Glomerular endothelial cell (primary cell): ENCODE results near the gene SHC1. TPM values are rescaled to one million over a fixed set of nuclear protein-coding genes. Genes with fewer than 3 reads are reported as not detected.

ENCODE experiments used
- DNase-seq: peaks from one replicate; pipeline ENCODE4 v3.0.0-alpha.2; 2011; ENCODE audit warnings: low read depth, low spot score; ENCODE audit errors: extremely low read depth
- total RNA-seq: library from RNA; depleted of rRNA; stranded (reverse); fragments of >200 nt; gene quantifications from 2 replicates; pipeline ENCODE4 v1.2.3, GENCODE V29; 2015

SHC1 gene
- total RNA-seq, 1 donor from 2014 or later: 313 TPM

GRCh38 chr1:154974808-154975408 lies 4.4 kb upstream of the SHC1 start:
- peak; percentile 92 for DNase-seq

- DNase-seq: peak; percentile 99
These were observed 3.7 kb upstream of the SHC1 start, which contains the start of gene CKS1B for GRCh38 chr1:154974102-154974807. Gene CKS1B, plus strand, starts transcription at chr1:154974681. Its CDS starts 65 bp downstream, at chr1:154974746.

- DNase-seq: peak; percentile 91
These were observed 3.0 kb upstream of the SHC1 start for GRCh38 chr1:154973344-154974101.

- peak; percentile 86 for DNase-seq
These were observed 2.2 kb upstream of the SHC1 start for GRCh38 chr1:154972517-154973343.

GRCh38 chr1:154972213-154972516 lies 1.6 kb upstream of the SHC1 start:
- no peak for DNase-seq

- no peak for DNase-seq
These were observed 923 bp upstream of the SHC1 start for GRCh38 chr1:154971341-154971998.

- DNase-seq: no peak
These were observed 591 bp downstream of the SHC1 start for GRCh38 chr1:154969860-154970452.

GRCh38 chr1:154969246-154969645 lies 1.3 kb downstream of the SHC1 start:
- DNase-seq: no peak

GRCh38 chr1:154968731-154969130 lies 1.8 kb downstream of the SHC1 start:
- no peak for DNase-seq

- DNase-seq: no peak
These were observed 3.1 kb downstream of the SHC1 start for GRCh38 chr1:154967331-154967950.

GRCh38 chr1:154966111-154966510 lies 4.4 kb downstream of the SHC1 start:
- no peak for DNase-seq

GRCh38 chr1:154964359-154964758 lies 6.2 kb downstream of the SHC1 start:
- no peak for DNase-seq

GRCh38 chr1:154963643-154964042 lies 6.9 kb downstream of the SHC1 start:
- DNase-seq: no peak

GRCh38 chr1:154962795-154963330 lies 7.7 kb downstream of the SHC1 start:
- no peak for DNase-seq

GRCh38 chr1:154962156-154962749 lies 8.3 kb downstream of the SHC1 start:
- DNase-seq: no peak

- no peak for DNase-seq
These were observed 9.1 kb downstream of the SHC1 start, which contains the start of gene PYGO2 for GRCh38 chr1:154961207-154962155. Gene PYGO2, minus strand, starts transcription at chr1:154961782. Its CDS starts 206 bp downstream, at chr1:154961576.

- DNase-seq: no peak
These were observed 10.0 kb downstream of the SHC1 start for GRCh38 chr1:154960446-154961136.
